ENCODE measurements around the gene R3HDM2. TPM values are rescaled to one million over a fixed set of nuclear protein-coding genes. Genes with fewer than 3 reads are reported as not detected.
A peak's percentile ranks its signal among the peaks of the same experiment; 100 is the strongest.
"Not testable (repeated sequence)": the region's sequence is repeated elsewhere in the genome, so short reads cannot be mapped to it uniquely, and the experiment has no call there.

The R3HDM2 gene
- total and polyA plus RNA-seq, 4 donors: 18.1 to 60.7 (median 30.6) TPM

- whole genome bisulfite sequencing, 2 donors: 73 to 96% methylated on average over 1 of the region's 1 CpG
Measured at GRCh38 chr12:57299514-57300016, 131.3 kb downstream of the R3HDM2 start.

GRCh38 chr12:57296291-57296690 is 134.6 kb downstream of the R3HDM2 start:
- Histone ChIP-seq H3K4me3 (no peak overlapping the region), H3K27ac (ENCODE audit: low read depth in 1 of 2, low read length in 1 of 2) (no peak overlapping the region), H3K27me3 (ENCODE audit: control insufficient read depth in 3 of 3, insufficient read depth in 3 of 3, low read length in 2 of 3) (no peaks in the 10 kb centered on the region), H3K36me3 (ENCODE audit: control insufficient read depth in 4 of 4, insufficient read depth in 4 of 4, low read length in 4 of 4) (peaks cover 14 to 38% (median 30%) of the 10 kb centered on the region in 4 donors), H3K9ac (ENCODE audit: insufficient read depth in 1 of 2, low read length in 2 of 2) (no peak overlapping the region), H3K9me3 (ENCODE audit: control insufficient read depth in 4 of 4, insufficient read depth in 3 of 4, low read length in 3 of 4) (no peaks in the 10 kb centered on the region), H3K4me1 (ENCODE audit: control insufficient read depth in 5 of 5, insufficient read depth in 5 of 5, low read length in 5 of 5) (peaks cover 0 to 4% (median 0%) of the 10 kb centered on the region in 5 donors)
- ATAC-seq (ENCODE audit: insufficient read depth, low FRiP score) (no peak), DNase-seq (no peak)
- 92 to 96% methylated on average over 4 of the region's 4 CpGs for WGBS, 2 donors
- no peak for TF ChIP-seq CTCF (IDR thresholded peaks at IDR 0.05; ENCODE audit: control extremely low read depth, extremely low read depth)

More at GRCh38 chr12:57299514-57300016, 131.3 kb downstream of the R3HDM2 start:
- Histone ChIP-seq H3K27ac (ENCODE audit: low read depth in 1 of 2, low read length in 1 of 2) (no peak overlapping the region), H3K9me3 (ENCODE audit: control insufficient read depth in 4 of 4, insufficient read depth in 3 of 4, low read length in 3 of 4) (no peaks in the 10 kb centered on the region), H3K4me1 (ENCODE audit: control insufficient read depth in 5 of 5, insufficient read depth in 5 of 5, low read length in 5 of 5) (peaks cover 0 to 4% (median 0%) of the 10 kb centered on the region in 5 donors), H3K4me3 (no peak overlapping the region), H3K27me3 (ENCODE audit: control insufficient read depth in 3 of 3, insufficient read depth in 3 of 3, low read length in 2 of 3) (no peaks in the 10 kb centered on the region), H3K36me3 (ENCODE audit: control insufficient read depth in 4 of 4, insufficient read depth in 4 of 4, low read length in 4 of 4) (peaks cover 14 to 30% (median 23%) of the 10 kb centered on the region in 4 donors), H3K9ac (ENCODE audit: insufficient read depth in 1 of 2, low read length in 2 of 2) (no peak overlapping the region)
- TF ChIP-seq CTCF (IDR thresholded peaks at IDR 0.05; ENCODE audit: control extremely low read depth, extremely low read depth): no peak
- DNase-seq: peak in 2 of 3 donors; percentile 25 to 47
- ATAC-seq (ENCODE audit: insufficient read depth, low FRiP score): no peak

- H3K4me1 ChIP-seq (ENCODE audit: control insufficient read depth in 5 of 5, insufficient read depth in 5 of 5, low read length in 5 of 5); DNase-seq; H3K4me3 ChIP-seq; H3K27ac ChIP-seq (ENCODE audit: low read depth in 1 of 2, low read length in 1 of 2); H3K9me3 ChIP-seq (ENCODE audit: control insufficient read depth in 4 of 4, insufficient read depth in 3 of 4, low read length in 3 of 4); ATAC-seq (ENCODE audit: insufficient read depth, low FRiP score); H3K27me3 ChIP-seq (ENCODE audit: control insufficient read depth in 3 of 3, insufficient read depth in 3 of 3, low read length in 2 of 3); H3K9ac ChIP-seq (ENCODE audit: insufficient read depth in 1 of 2, low read length in 2 of 2): not testable (repeated sequence)
- 88 to 93% methylated on average over 12 of the region's 12 CpGs for WGBS, 2 donors
- H3K36me3 ChIP-seq (ENCODE audit: control insufficient read depth in 4 of 4, insufficient read depth in 4 of 4, low read length in 4 of 4): peaks cover 10 to 18% (median 14%) of the 10 kb centered on the region in 4 donors
Measured at GRCh38 chr12:57282073-57282472, 148.8 kb downstream of the R3HDM2 start.

- H3K27ac ChIP-seq (ENCODE audit: low read depth in 1 of 2, low read length in 1 of 2): peak overlapping the region in 1 of 2 donors; percentile 71
- ATAC-seq (ENCODE audit: insufficient read depth, low FRiP score) (peak; percentile 89), DNase-seq (no peak)
- no peak overlapping the region for H3K4me3 ChIP-seq
- H3K9me3 ChIP-seq (ENCODE audit: control insufficient read depth in 4 of 4, insufficient read depth in 3 of 4, low read length in 3 of 4): no peaks in the 10 kb centered on the region
- peaks cover 8 to 18% (median 14%) of the 10 kb centered on the region in 4 donors for H3K36me3 ChIP-seq (ENCODE audit: control insufficient read depth in 4 of 4, insufficient read depth in 4 of 4, low read length in 4 of 4)
- WGBS, 2 donors: 76 to 87% methylated on average over 9 of the region's 9 CpGs
- H3K27me3 ChIP-seq (ENCODE audit: control insufficient read depth in 3 of 3, insufficient read depth in 3 of 3, low read length in 2 of 3): no peaks in the 10 kb centered on the region
- no peak overlapping the region for H3K9ac ChIP-seq (ENCODE audit: insufficient read depth in 1 of 2, low read length in 2 of 2)
- no peak for TF ChIP-seq CTCF (IDR thresholded peaks at IDR 0.05; ENCODE audit: control extremely low read depth, extremely low read depth)
- peaks cover 0 to 7% (median 1%) of the 10 kb centered on the region in 5 donors for H3K4me1 ChIP-seq (ENCODE audit: control insufficient read depth in 5 of 5, insufficient read depth in 5 of 5, low read length in 5 of 5)
Measured at GRCh38 chr12:57280211-57281062, 150.4 kb downstream of the R3HDM2 start.

Measured in lung (tissue), 12 donors.